Measurements from ENCODE around the gene CARMIL1.

Gene CARMIL1

GRCh38 chr6:25278914-25279747, at the start of gene CARMIL1:
Gene CARMIL1, plus strand, starts transcription at chr6:25279374. Its CDS starts 422 bp downstream, at chr6:25279796.
- TF ChIP-seq, protein P1, sequence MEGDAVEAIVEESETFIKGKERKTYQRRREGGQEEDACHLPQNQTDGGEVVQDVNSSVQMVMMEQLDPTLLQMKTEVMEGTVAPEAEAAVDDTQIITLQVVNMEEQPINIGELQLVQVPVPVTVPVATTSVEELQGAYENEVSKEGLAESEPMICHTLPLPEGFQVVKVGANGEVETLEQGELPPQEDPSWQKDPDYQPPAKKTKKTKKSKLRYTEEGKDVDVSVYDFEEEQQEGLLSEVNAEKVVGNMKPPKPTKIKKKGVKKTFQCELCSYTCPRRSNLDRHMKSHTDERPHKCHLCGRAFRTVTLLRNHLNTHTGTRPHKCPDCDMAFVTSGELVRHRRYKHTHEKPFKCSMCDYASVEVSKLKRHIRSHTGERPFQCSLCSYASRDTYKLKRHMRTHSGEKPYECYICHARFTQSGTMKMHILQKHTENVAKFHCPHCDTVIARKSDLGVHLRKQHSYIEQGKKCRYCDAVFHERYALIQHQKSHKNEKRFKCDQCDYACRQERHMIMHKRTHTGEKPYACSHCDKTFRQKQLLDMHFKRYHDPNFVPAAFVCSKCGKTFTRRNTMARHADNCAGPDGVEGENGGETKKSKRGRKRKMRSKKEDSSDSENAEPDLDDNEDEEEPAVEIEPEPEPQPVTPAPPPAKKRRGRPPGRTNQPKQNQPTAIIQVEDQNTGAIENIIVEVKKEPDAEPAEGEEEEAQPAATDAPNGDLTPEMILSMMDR (conservative IDR thresholded peaks at IDR 0.05) = peak; percentile 94
- H3K27ac ChIP-seq = peak within 1 kb of the TSS; percentile 86

- TF ChIP-seq, protein P1 (conservative IDR thresholded peaks at IDR 0.05) = no peak
- H3K27ac ChIP-seq = no peak overlapping the region
Measured at GRCh38 chr6:25229671-25230321, 49.4 kb upstream of the CARMIL1 start.

DNA sequence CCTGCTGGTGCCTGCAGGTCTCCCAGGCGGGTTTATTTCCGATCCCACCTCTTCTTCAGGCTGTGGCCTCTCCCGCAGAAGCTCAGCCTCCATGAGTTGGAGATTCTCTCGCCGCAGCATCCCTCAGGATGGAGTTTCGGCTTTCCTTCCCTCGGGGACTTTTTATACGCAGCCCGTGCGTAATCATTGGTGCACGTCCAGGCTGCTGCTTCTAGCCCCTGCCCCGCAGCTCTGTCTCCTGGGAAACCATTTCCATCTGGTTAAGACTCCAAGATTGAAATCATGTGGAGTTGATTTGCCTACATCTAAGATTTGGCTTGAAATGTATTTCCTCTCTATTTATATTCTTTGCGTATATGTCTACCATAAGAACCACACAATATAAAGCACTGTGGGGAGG, 46.7 kb upstream of the CARMIL1 start:
- TF ChIP-seq, protein P1 (conservative IDR thresholded peaks at IDR 0.05) = no peak
- no peak overlapping the region for H3K27ac ChIP-seq

DNA sequence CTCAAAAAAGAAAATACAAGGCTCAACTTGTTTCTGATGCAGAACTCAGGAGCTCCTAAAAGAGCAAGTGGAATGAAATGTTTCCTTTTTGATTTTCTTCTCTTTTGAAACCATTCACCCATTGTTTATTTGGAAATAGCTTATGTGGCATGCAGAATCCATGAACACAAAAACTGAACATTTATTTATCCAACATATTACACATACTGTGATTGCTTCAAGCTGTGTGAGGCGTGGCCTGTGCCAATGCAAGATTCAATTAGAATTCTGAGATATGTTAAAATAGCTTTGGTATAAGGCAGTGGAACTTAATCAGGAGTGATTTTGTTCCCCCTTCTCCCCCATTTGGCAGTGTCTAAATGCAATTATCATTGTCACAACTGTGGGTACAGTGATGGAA, 45.9 kb upstream of the CARMIL1 start:
- TF ChIP-seq, protein P1 (conservative IDR thresholded peaks at IDR 0.05) = no peak
- H3K27ac ChIP-seq = no peak overlapping the region

DNA sequence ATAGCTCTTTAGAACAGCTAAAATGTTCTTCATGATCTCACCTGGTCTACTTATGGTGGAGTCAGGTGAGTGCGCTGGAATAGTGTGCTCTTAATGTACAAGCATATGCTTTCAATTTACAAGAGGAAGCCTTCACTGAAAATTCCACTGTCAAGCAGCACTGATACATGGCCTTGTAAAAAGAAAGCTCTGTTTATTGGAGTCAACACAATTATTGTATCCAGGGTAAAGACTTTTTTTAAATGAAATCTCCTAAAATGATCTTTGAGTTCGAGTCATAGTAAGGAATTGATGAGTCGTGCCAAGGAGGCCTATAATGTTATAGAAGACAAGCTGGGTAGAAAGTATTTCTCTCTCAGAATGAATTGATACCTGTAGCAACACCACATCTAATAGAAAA, 41.6 kb upstream of the CARMIL1 start:
- TF ChIP-seq, protein P1 (conservative IDR thresholded peaks at IDR 0.05) = no peak
- no peak overlapping the region for H3K27ac ChIP-seq

DNA sequence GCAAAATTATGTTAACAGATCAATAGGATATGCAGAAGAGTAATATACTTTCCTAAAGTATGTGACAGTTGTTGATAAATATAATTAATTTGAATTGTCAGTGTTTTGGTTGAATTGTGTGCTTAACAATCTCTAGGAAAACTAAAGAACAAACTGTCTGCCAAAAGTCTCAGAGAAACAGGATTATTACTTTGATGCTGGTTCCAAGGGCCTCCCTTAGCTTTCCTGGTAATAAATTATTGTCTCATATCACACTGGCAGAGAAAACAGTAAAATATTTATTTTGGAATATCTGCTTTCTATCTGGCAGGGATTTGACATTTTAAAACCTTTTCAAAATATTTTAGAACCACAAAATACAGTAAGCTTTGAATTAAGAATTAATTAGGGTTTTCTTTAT, 40.1 kb upstream of the CARMIL1 start:
- peak overlapping the region; percentile 66 for H3K27ac ChIP-seq
- TF ChIP-seq, protein P1 (conservative IDR thresholded peaks at IDR 0.05) = no peak

GRCh38 chr6:25239498-25239897, 39.7 kb upstream of the CARMIL1 start:
- TF ChIP-seq, protein P1 (conservative IDR thresholded peaks at IDR 0.05) = no peak
- H3K27ac ChIP-seq = peak overlapping the region; percentile 66

All from VCaP (cell line).